Panc1 (cell line): Measurements from ENCODE around the gene SPATA17. TPM values are rescaled to one million over a fixed set of nuclear protein-coding genes. Genes with fewer than 3 reads are reported as not detected.

Experiments used
- ATAC-seq: fragments of 200-7000 bp; cut with Tn5 transposase; 2 replicates; pipeline ENCODE4 v1.9.1; 2020; ENCODE audit warnings: mild to moderate bottlenecking, moderate library complexity
- BruUV-seq: library from RNA; stranded (reverse); fragments of 400-500 nt; replicated peaks from 2 replicates; lab custom pipeline; 2021; lab: Mats Ljungman, UMichigan
- CTCF ChIA-PET: fragments of 300-600 bp; sonication (Branson Sonifier 250); formaldehyde crosslinking; loops from one replicate; lab custom pipeline; 2022; ENCODE audit warnings: antibody characterized with exemption; lab: Charles Lee
- POLR2A ChIA-PET: fragments of 300-600 bp; sonication (Branson Sonifier 250); formaldehyde crosslinking; loops from one replicate; lab custom pipeline; 2022; ENCODE audit warnings: antibody characterized with exemption; lab: Charles Lee
- DNase-seq: peaks from one replicate; pipeline ENCODE4 v3.0.0-alpha.2; 2010; ENCODE audit warnings: low read depth, low spot score
- H3K27ac ChIP-seq: 2 replicates; pipeline ENCODE4 v1.5.1; 2011; ENCODE audit warnings: mild to moderate bottlenecking, low read length, inconsistent platforms
- H3K27me3 ChIP-seq: fragments of 200-500 bp; sonication (Bioruptor generic); 2 replicates; pipeline ENCODE4 v1.6.0; 2014; ENCODE audit warnings: low read length, inconsistent platforms; ENCODE audit not compliant: control insufficient read depth, insufficient read depth
- H3K36me3 ChIP-seq: fragments of 200-500 bp; sonication (Bioruptor generic); 2 replicates; pipeline ENCODE4 v1.5.1; 2014; ENCODE audit warnings: inconsistent platforms, mild to moderate bottlenecking, low read length, moderate library complexity; ENCODE audit not compliant: control insufficient read depth, insufficient read depth
- H3K4me1 ChIP-seq: 2 replicates; pipeline ENCODE4 v1.5.1; 2011; ENCODE audit warnings: inconsistent platforms, mild to moderate bottlenecking, low read length, moderate library complexity; ENCODE audit not compliant: control insufficient read depth, insufficient read depth
- H3K4me3 ChIP-seq, 2 experiments: 2 replicates each; pipeline ENCODE4 v1.5.1; 2011 to 2012; ENCODE audit warnings: low read depth in 2 of 2, low read length in 2 of 2, mild to moderate bottlenecking in 2 of 2, inconsistent platforms in 1 of 2, moderate library complexity in 1 of 2
- H3K9me3 ChIP-seq: fragments of 200-500 bp; sonication (Bioruptor generic); 2 replicates; pipeline ENCODE4 v1.5.1; 2014; ENCODE audit warnings: low read depth, mild to moderate bottlenecking, inconsistent platforms, low read length, moderate library complexity; ENCODE audit not compliant: control insufficient read depth, insufficient read depth
- POLR2AphosphoS5 ChIP-seq: IDR thresholded peaks from 2 replicates; pipeline ENCODE4 v1.6.1; 2012; ENCODE audit warnings: mild to moderate bottlenecking, low read depth, low read length, moderate library complexity
- SIN3A ChIP-seq: IDR thresholded peaks from 2 replicates; pipeline ENCODE4 v1.6.1; 2012; ENCODE audit warnings: low read depth, mild to moderate bottlenecking, low read length, moderate library complexity, borderline replicate concordance; ENCODE audit not compliant: insufficient read depth
- TCF7L2 ChIP-seq: IDR thresholded peaks from 2 replicates; pipeline ENCODE4 v1.6.1; 2011; ENCODE audit warnings: mild to moderate bottlenecking, low read depth, low read length, inconsistent platforms
- in situ Hi-C: cut with HindIII; loops from 2 replicates; pipeline ENCODE4 v1.10.0; 2016; ENCODE audit warnings: low sequenced_read_pairs, low pct_unique_long_range_greater_than_20kb
- intact Hi-C: fragments of 100-400 bp; cut with micrococcal nuclease; formaldehyde crosslinking; loops from one replicate; pipeline ENCODE4 v1.10.0; 2022; ENCODE audit not compliant: unreplicated experiment
- total RNA-seq: library from RNA; stranded (reverse); gene quantifications from one replicate; pipeline ENCODE4 v1.2.1, GENCODE V29; 2021; ENCODE audit not compliant: unreplicated experiment
- TF ChIP-seq, protein P1 (sequence below): fragments of 450-650 bp; IDR thresholded peaks from 2 replicates; pipeline ENCODE4 v1.5.1; 2017; ENCODE audit warnings: mild to moderate bottlenecking
- TF ChIP-seq, protein P2 (sequence below), 2 experiments: IDR thresholded peaks; 2 replicates each; pipeline ENCODE4 v1.6.1; 2011 to 2012; ENCODE audit warnings: low read depth in 2 of 2, control low read depth in 1 of 2, low read length in 1 of 2, mild to moderate bottlenecking in 1 of 2, moderate library complexity in 1 of 2; ENCODE audit not compliant: insufficient read depth in 1 of 2

The SPATA17 gene
- total RNA-seq, 1 experiment from 2014 or later: 0.51 TPM

DNA sequence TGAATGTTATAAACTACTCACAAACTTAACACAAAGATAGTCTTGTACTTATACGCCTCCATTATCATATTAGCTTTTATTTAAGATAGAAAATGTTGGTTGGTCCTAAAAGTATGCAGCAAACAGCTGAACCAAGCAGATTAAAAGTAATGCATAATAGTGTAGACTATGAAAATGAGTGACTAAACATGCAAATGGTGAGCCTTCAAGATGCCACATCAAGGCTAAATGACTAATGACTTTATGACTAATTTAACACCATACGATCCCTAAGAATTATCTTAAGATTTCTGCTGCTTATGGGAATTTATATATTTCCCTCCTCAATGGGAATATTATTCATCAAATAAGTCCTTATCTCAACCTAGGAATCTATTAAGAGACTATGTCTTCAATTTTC is 4.8 kb upstream of the SPATA17 start:
- Histone ChIP-seq H3K27ac (no peak overlapping the region), H3K4me1 (peaks cover 16% of the 10 kb centered on the region), H3K27me3 (no peaks in the 10 kb centered on the region), H3K4me3 (no peak overlapping the region), H3K36me3 (no peaks in the 10 kb centered on the region; the same call in 1 of the 2 replicates), H3K9me3 (no peaks in the 10 kb centered on the region)
- no peak for ATAC-seq
- in situ Hi-C loops (no loop called here), intact Hi-C loops (no loop called here)
- ChIA-PET POLR2A (no interaction called here), CTCF (no interaction called here)
- DNase-seq: no peak
- no peak for TF ChIP-seq TCF7L2
- TF ChIP-seq, protein P1, sequence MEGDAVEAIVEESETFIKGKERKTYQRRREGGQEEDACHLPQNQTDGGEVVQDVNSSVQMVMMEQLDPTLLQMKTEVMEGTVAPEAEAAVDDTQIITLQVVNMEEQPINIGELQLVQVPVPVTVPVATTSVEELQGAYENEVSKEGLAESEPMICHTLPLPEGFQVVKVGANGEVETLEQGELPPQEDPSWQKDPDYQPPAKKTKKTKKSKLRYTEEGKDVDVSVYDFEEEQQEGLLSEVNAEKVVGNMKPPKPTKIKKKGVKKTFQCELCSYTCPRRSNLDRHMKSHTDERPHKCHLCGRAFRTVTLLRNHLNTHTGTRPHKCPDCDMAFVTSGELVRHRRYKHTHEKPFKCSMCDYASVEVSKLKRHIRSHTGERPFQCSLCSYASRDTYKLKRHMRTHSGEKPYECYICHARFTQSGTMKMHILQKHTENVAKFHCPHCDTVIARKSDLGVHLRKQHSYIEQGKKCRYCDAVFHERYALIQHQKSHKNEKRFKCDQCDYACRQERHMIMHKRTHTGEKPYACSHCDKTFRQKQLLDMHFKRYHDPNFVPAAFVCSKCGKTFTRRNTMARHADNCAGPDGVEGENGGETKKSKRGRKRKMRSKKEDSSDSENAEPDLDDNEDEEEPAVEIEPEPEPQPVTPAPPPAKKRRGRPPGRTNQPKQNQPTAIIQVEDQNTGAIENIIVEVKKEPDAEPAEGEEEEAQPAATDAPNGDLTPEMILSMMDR: no peak
- TF ChIP-seq POLR2AphosphoS5: no peak
- no TSS peak for BruUV-seq

DNA sequence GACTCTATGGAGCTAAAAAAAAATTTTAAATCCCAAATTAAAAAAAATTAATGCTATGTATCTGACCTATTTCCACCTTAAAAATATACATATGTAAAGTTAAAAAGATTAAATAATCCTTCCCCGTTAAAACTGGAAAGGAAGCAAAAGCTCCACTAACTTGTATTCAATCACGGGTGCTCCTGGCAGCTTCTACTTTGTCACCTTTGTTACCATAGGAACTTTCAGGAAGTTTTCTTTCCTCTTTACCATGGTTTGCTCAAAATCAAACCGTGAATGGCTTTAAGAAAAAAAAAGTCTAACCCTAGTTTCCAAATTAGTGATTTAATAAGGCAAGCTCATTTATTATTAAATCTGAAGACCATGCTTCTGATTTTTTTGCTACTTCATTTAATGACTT is 3.7 kb upstream of the SPATA17 start:
- POLR2A ChIA-PET: no interaction called here
- no peaks in the 10 kb centered on the region for H3K27me3 ChIP-seq
- in situ Hi-C loops (no loop called here), intact Hi-C loops (no loop called here)
- BruUV-seq: no TSS peak
- no peak for DNase-seq
- TF ChIP-seq TCF7L2 (no peak), POLR2AphosphoS5 (no peak), SIN3A (no peak)
- TF ChIP-seq, protein P1: no peak
- TF ChIP-seq, protein P2, sequence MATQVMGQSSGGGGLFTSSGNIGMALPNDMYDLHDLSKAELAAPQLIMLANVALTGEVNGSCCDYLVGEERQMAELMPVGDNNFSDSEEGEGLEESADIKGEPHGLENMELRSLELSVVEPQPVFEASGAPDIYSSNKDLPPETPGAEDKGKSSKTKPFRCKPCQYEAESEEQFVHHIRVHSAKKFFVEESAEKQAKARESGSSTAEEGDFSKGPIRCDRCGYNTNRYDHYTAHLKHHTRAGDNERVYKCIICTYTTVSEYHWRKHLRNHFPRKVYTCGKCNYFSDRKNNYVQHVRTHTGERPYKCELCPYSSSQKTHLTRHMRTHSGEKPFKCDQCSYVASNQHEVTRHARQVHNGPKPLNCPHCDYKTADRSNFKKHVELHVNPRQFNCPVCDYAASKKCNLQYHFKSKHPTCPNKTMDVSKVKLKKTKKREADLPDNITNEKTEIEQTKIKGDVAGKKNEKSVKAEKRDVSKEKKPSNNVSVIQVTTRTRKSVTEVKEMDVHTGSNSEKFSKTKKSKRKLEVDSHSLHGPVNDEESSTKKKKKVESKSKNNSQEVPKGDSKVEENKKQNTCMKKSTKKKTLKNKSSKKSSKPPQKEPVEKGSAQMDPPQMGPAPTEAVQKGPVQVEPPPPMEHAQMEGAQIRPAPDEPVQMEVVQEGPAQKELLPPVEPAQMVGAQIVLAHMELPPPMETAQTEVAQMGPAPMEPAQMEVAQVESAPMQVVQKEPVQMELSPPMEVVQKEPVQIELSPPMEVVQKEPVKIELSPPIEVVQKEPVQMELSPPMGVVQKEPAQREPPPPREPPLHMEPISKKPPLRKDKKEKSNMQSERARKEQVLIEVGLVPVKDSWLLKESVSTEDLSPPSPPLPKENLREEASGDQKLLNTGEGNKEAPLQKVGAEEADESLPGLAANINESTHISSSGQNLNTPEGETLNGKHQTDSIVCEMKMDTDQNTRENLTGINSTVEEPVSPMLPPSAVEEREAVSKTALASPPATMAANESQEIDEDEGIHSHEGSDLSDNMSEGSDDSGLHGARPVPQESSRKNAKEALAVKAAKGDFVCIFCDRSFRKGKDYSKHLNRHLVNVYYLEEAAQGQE (IDR thresholded peaks at IDR 0.05; ENCODE audit: insufficient read depth in 1 of 2, low read depth in 2 of 2, low read length in 1 of 2): no peak
- ATAC-seq: no peak
- no peak overlapping the region for H3K4me3 ChIP-seq
- no peak overlapping the region for H3K27ac ChIP-seq
- peaks cover 2% of the 10 kb centered on the region for H3K36me3 ChIP-seq
- CTCF ChIA-PET: no interaction called here
- H3K4me1 ChIP-seq: peaks cover 16% of the 10 kb centered on the region
- H3K9me3 ChIP-seq: no peaks in the 10 kb centered on the region
